Occipital lobe (tissue), 2 donors: ENCODE data around the gene GRAMD4. TPM values are rescaled to one million over a fixed set of nuclear protein-coding genes. Genes with fewer than 3 reads are reported as not detected.
A peak's percentile ranks its signal among the peaks of the same experiment; 100 is the strongest.
"Not testable (repeated sequence)": the region's sequence is repeated elsewhere in the genome, so short reads cannot be mapped to it uniquely, and the experiment has no call there.

Source experiments
- DNase-seq: peaks from one replicate; lab custom pipeline; 2025; lab: John Stamatoyannopoulos, UW
- total RNA-seq: library from RNA; depleted of rRNA; stranded (reverse); fragments of >200 nt; gene quantifications from one replicate; pipeline ENCODE4 v1.2.3, GENCODE V29; 2014

GRAMD4 gene
- total RNA-seq, 1 donor from 2014 or later: 55.8 TPM

GRCh38 chr22:46637711-46638600 is 17.8 kb downstream of the GRAMD4 start:
- no peak for DNase-seq

DNA sequence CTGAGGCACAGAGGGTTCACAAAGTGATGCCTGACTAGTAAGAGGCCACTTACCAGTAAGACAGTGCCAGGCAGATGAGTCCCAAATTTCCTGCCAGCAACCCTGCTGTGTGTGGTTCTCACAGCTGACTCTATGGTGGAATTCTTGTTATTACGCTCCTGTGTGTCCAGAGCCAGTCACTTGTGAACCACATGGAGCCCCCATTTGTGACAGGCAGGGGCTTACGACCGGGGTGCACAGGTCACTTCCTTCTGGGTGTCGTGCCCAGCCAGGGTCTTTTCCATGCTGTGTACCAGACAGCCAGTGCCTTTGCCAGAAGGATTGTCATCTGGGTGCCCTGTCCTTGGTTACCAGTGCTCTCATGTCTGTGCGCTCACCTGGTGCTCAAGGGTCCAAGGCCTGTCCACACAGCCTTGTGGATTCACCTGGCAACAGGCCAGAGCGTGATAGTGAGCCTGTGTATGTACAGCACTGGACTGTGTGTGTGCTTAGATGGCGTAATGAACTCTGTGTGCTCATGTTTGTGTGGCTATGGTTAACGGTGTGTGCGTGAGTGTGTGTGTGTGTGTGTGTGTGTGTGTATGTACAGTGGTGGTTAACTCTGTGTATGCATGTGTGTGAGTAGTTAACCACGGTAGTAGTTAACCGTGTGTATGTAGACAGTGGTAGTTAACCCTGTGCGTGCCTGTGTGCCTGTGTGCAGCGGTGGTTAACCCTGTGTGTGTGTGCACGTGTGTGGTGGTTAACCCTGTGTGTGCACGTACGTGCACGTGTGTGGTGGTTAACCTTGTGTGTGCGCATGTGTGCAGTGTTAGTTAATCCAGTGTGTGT is 18.6 kb downstream of the GRAMD4 start:
- no peak for DNase-seq

- no peak for DNase-seq
These were observed 19.7 kb downstream of the GRAMD4 start for GRCh38 chr22:46639843-46640242.

GRCh38 chr22:46640293-46641055 is 20.3 kb downstream of the GRAMD4 start:
- DNase-seq: no peak

- DNase-seq: no peak
These were observed 21.7 kb downstream of the GRAMD4 start for GRCh38 chr22:46641811-46642266.

- not testable (repeated sequence) for DNase-seq
These were observed 22.8 kb downstream of the GRAMD4 start for GRCh38 chr22:46642840-46643480.

- no peak for DNase-seq
These were observed 26.5 kb downstream of the GRAMD4 start for GRCh38 chr22:46646531-46647215.

DNA sequence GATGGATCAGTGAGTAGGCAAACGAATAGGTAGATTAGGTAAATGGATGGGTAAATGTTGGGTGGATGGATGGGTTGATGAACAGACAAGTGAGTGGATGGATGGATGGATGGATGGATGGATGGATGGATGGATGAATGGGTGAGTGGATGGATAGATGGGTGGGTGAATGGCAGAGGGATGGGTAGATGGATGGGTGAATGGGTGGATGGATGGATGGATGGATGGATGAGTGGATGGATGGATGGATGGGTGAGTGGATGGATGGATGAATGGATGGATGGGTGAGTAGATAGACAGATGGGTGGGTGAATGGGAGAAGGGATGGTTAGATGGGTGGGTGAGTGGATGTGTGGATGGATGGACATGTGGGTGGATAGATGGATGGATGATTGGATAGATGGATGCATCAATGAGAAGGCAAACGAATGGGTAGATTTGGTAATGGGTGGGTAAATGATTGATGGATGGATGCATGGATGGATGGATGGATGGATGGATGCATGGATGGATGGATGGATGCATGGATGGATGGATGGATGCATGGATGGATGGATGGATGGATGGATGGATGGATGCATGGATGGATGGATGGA is 28.1 kb downstream of the GRAMD4 start:
- DNase-seq: not testable (repeated sequence)

DNA sequence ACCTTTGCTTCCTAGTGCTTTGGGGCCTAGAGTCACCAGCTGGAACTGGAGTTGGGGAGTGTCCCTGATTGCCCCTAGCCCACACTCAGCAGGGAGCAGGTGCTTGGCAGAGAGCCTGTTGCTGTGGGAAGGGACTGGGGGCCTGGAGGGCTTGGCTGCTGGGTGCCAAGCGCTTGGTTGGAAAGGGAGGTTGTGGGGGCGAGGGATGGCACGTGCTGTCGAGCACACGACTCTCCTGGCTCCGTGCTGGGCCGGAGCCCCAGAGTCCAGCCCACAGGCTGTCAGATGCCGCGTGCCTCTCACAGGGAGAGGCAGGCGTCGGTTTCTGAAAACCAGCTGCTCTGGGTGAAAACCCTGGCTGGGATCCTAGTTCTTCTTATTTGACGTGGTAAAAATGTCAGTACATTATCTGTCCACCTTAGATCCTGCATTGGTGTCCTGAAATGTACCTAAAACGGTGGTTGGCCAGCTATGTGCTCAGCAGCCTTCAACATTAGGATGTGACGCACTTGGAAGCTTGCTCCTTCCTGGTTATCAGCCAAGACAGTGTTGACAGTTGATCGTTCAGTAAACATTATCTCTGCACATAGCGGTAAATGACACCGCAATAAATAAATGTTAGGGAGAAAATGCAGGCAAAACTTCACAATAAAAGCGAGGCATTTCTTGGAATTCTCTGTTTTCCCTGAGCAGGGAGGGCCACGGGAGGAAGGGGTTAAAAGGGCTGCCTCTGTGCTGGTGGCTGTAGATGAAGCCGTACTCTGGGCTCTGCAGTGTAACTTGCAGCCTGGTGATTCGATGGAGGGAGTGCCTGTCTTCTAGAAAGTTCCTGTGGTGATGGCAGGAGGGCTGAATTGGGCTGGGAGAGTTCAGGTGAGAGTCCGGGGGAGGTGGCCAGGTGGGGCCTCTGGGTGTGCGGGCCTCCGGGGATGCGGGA is 29.2 kb downstream of the GRAMD4 start:
- DNase-seq: peak; percentile 32

- no peak for DNase-seq
These were observed 30.1 kb downstream of the GRAMD4 start for GRCh38 chr22:46650078-46650810.

GRCh38 chr22:46651316-46651715 is 31.1 kb downstream of the GRAMD4 start:
- DNase-seq: no peak

DNA sequence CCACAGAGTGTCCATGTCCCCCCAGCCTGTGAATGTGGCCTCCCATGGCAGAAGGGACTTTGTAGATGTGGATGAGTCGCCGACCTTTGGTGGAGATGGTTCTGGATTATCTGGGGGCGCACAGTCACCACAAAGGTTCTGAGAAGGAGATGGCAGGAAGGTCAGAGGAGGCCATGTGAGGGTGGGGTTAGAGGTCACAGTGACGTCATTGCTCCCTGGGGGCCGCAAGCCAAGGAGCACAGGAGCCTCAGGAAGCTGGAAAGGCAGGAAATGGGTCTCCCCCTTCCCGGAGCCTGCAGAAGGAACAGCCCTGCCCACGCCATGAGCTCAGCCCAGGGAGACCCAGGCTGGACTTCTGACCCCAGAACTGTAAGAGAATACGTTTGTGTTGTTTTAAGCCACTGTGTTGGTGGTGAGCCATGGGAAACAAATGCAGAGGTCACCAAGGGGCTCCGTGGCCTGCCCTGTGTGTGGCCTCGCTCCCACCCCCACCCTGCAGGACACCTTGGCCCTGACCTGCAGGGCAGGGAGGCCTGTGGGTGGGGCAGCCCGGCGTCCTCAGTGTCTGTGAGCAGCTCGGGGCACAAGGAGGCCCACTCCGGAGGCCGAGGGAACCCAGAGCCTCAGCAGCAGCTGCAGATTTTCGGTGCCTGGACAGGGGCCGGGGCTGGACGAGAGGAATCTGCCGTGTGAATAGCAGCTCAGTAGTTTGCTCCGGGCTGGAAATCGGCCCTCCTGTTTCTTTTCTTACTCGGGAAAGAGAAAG is 32.1 kb downstream of the GRAMD4 start:
- DNase-seq: no peak

DNA sequence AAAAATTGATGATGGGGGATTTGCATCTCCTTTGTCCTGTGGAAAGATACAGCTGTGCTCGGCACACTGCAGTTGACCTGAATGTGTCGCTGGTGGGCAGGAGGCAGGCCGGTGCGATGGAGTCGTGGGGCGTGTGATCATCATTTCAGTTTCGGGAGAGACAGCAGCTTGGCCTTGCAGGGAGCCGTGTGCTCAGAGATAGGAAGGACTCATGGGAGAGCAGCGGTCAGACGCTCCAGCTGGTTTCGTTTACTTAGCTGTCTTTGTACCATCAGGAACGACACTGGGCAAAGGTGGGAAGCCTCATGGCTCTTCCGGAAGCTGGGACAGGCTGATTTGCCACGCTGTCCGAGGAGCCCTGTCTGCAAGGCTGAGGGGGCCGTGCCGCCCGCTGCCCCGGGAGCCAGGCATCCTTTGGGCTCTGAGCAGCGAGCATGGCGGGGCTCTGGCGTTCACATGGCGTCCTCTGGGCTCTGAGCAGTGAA is 32.7 kb downstream of the GRAMD4 start:
- no peak for DNase-seq

DNA sequence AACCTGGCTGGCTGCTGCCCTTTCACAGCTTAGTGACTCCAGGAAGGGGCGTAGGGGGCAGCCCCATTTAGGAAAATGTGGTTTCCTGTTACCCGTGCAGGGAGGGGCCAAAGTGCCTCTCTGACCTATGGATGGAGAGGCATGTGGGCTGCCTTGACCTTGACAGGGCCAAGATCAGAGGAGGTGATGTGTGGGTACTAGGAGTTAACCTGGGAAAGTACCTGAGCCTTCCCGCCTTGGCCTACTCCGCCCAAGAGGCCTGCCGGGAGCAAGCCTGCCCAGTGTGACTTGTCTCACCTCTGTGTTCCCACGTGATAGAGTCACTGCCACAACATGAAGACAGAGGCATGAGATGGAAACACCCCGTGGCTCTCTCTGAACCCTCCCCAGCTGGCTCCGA is 33.4 kb downstream of the GRAMD4 start:
- no peak for DNase-seq

- DNase-seq: no peak
These were observed 34.2 kb downstream of the GRAMD4 start for GRCh38 chr22:46654426-46654825.

- DNase-seq: no peak
These were observed 34.9 kb downstream of the GRAMD4 start for GRCh38 chr22:46654927-46655595.
